Neural crest cell (in vitro differentiated cells): ENCODE results near the gene WDR90. TPM values are rescaled to one million over a fixed set of nuclear protein-coding genes. Genes with fewer than 3 reads are reported as not detected.
A peak's percentile ranks its signal among the peaks of the same experiment; 100 is the strongest.

ENCODE experiments used
- DNase-seq: peaks from one replicate; pipeline ENCODE4 v3.0.0; 2021; ENCODE audit warnings: low read depth, mixed read lengths, low spot score
- H3K27ac Mint-ChIP-seq: one replicate; pipeline ENCODE4 v1.8.0; 2021; ENCODE audit warnings: mild to moderate bottlenecking, mixed read lengths; ENCODE audit not compliant: unreplicated experiment
- H3K27me3 Mint-ChIP-seq: 2 replicates; pipeline ENCODE4 v1.8.0; 2021; ENCODE audit warnings: low read depth, mild to moderate bottlenecking, mixed read lengths
- H3K36me3 Mint-ChIP-seq: 2 replicates; pipeline ENCODE4 v1.8.0; 2021; ENCODE audit warnings: low read depth, mild to moderate bottlenecking, mixed read lengths
- H3K4me1 Mint-ChIP-seq: 2 replicates; pipeline ENCODE4 v1.8.0; 2021; ENCODE audit warnings: mixed read lengths
- H3K4me3 Mint-ChIP-seq: one replicate; pipeline ENCODE4 v1.8.0; 2021; ENCODE audit warnings: mild to moderate bottlenecking, mixed read lengths
- H3K9me3 Mint-ChIP-seq: 2 replicates; pipeline ENCODE4 v1.8.0; 2021; ENCODE audit warnings: mixed read lengths
- total RNA-seq: library from RNA; stranded (reverse); gene quantifications from 2 replicates; pipeline ENCODE4 v1.2.1, GENCODE V29; 2021
- TF ChIP-seq, protein P1 (sequence below): fragments of 200-600 bp; sonication (generic); conservative IDR thresholded peaks from 2 replicates; pipeline ENCODE4 v1.5.0; 2021; ENCODE audit warnings: antibody characterized with exemption, mild to moderate bottlenecking

The WDR90 gene
- total RNA-seq, 1 donor from 2014 or later: 97.0 TPM

DNA sequence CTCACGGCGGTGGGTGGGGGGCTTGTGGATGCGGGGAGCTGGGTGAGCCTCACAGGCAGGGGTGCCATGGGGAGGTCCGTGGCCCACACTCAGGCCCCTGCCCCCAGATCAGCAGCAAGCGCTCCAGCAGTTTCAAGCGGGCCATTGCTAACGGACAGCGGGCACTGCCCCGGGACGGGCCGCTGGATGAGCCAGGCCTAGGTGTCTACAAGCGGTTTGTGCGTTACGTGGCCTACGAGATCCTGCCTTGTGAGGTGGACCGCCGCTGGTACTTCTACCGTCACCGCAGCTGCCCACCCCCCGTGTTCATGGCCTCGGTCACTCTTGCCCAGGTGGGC lies 27.4 kb downstream of the WDR90 start:
- Mint-ChIP-seq H3K27ac (no peak overlapping the region), H3K27me3 (peaks cover 18% of the 10 kb centered on the region), H3K36me3 (no peaks in the 10 kb centered on the region), H3K4me3 (peak overlapping the region; percentile 65), H3K4me1 (peaks cover 14% of the 10 kb centered on the region), H3K9me3 (no peaks in the 10 kb centered on the region)
- DNase-seq: no peak
- TF ChIP-seq, protein P1, sequence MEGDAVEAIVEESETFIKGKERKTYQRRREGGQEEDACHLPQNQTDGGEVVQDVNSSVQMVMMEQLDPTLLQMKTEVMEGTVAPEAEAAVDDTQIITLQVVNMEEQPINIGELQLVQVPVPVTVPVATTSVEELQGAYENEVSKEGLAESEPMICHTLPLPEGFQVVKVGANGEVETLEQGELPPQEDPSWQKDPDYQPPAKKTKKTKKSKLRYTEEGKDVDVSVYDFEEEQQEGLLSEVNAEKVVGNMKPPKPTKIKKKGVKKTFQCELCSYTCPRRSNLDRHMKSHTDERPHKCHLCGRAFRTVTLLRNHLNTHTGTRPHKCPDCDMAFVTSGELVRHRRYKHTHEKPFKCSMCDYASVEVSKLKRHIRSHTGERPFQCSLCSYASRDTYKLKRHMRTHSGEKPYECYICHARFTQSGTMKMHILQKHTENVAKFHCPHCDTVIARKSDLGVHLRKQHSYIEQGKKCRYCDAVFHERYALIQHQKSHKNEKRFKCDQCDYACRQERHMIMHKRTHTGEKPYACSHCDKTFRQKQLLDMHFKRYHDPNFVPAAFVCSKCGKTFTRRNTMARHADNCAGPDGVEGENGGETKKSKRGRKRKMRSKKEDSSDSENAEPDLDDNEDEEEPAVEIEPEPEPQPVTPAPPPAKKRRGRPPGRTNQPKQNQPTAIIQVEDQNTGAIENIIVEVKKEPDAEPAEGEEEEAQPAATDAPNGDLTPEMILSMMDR: no peak

DNA sequence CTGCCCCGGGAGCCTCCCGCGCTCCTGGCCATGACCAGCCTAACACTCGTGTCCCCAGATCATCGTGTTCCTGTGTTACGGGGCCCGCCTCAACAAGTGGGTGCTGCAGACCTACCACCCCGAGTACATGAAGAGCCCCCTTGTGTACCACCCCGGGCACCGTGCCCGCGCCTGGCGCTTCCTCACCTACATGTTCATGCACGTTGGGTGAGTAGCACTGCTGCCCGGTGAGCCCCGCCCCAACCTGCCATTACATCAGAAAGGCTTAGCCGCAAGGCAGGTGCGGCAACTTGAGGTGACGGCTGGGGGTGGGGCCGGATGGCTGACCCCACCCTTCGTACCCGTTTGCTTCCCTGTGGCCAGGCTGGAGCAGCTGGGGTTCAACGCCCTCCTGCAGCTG lies 27.7 kb downstream of the WDR90 start:
- no peak overlapping the region for H3K27ac Mint-ChIP-seq
- peak overlapping the region; percentile 65 for H3K4me3 Mint-ChIP-seq
- peaks cover 18% of the 10 kb centered on the region for H3K4me1 Mint-ChIP-seq
- TF ChIP-seq, protein P1: no peak
- H3K36me3 Mint-ChIP-seq: no peaks in the 10 kb centered on the region
- no peak for DNase-seq
- peaks cover 18% of the 10 kb centered on the region for H3K27me3 Mint-ChIP-seq
- H3K9me3 Mint-ChIP-seq: no peaks in the 10 kb centered on the region

- Mint-ChIP-seq H3K4me1 (peaks cover 20% of the 10 kb centered on the region), H3K4me3 (no peak overlapping the region), H3K36me3 (peaks cover 2% of the 10 kb centered on the region), H3K9me3 (no peaks in the 10 kb centered on the region), H3K27ac (no peak overlapping the region), H3K27me3 (peaks cover 20% of the 10 kb centered on the region)
- TF ChIP-seq, protein P1: no peak
- DNase-seq: no peak
Observed at GRCh38 chr16:677316-678190, 28.4 kb downstream of the WDR90 start.

DNA sequence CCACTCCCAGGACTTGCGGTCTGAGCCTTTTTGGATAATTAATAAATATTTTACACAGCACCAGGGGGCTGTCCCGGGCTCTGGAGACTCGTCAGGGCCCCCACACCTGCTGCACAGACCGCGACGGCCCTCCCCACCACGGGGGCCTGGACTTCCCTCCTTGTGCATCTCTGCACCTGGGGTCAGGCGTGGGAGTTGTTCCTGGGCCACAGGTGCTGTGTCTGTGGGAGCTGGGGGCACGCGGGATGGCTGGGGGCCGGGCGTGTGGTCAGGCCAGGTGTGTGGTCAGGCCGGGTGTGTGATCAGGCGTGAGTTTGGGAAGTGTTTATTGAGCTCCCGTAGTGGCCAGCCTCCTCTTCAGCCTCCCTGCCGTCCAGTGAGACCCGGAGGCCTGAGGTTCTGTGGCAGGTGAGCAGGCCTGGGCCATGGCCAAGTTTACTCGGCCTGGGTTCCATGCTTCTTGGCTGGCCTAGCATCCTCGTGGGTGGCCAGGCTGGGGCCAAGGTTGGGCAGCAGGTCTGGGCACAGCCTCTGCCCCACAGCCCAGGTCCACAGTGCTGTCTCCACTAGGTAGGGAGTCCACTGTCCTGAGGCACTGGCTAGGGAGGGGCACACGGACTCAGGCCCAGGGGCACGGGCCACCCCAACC lies 29.2 kb downstream of the WDR90 start:
- DNase-seq: no peak
- H3K27ac Mint-ChIP-seq: no peak overlapping the region
- H3K4me3 Mint-ChIP-seq: peak overlapping the region; percentile 91
- H3K4me1 Mint-ChIP-seq: peaks cover 22% of the 10 kb centered on the region
- peaks cover 3% of the 10 kb centered on the region for H3K36me3 Mint-ChIP-seq
- H3K9me3 Mint-ChIP-seq: no peaks in the 10 kb centered on the region
- peaks cover 20% of the 10 kb centered on the region for H3K27me3 Mint-ChIP-seq
- TF ChIP-seq, protein P1: no peak

- peaks cover 22% of the 10 kb centered on the region for H3K4me1 Mint-ChIP-seq
- H3K27ac Mint-ChIP-seq: no peak overlapping the region
- TF ChIP-seq, protein P1: no peak
- DNase-seq: peak; percentile 64
- H3K36me3 Mint-ChIP-seq: peaks cover 3% of the 10 kb centered on the region
- H3K4me3 Mint-ChIP-seq: peak overlapping the region; percentile 91
- peaks cover 20% of the 10 kb centered on the region for H3K27me3 Mint-ChIP-seq
- H3K9me3 Mint-ChIP-seq: no peaks in the 10 kb centered on the region
Observed at GRCh38 chr16:678858-679813, 30.0 kb downstream of the WDR90 start.
